GM13976 (cell line): ENCODE results near the gene NEDD1.

Source experiments
- DNase-seq: peaks from one replicate; pipeline ENCODE4 v3.0.0; 2012; ENCODE audit warnings: low spot score
- in situ Hi-C: fragments of 300-500 bp; cut with MboI; formaldehyde crosslinking; loops from one replicate; pipeline ENCODE4 v1.12.0; 2022; ENCODE audit warnings: low sequenced_read_pairs, mixed read lengths, inconsistent platforms; ENCODE audit not compliant: unreplicated experiment
- TF ChIP-seq, protein P1 (sequence below): IDR thresholded peaks from 2 replicates; pipeline ENCODE4 v1.5.1; 2012; ENCODE audit warnings: borderline replicate concordance, mild to moderate bottlenecking; ENCODE audit not compliant: insufficient read depth; ENCODE audit errors: extremely low read depth, missing control alignments, control extremely low read depth

NEDD1 gene

DNA sequence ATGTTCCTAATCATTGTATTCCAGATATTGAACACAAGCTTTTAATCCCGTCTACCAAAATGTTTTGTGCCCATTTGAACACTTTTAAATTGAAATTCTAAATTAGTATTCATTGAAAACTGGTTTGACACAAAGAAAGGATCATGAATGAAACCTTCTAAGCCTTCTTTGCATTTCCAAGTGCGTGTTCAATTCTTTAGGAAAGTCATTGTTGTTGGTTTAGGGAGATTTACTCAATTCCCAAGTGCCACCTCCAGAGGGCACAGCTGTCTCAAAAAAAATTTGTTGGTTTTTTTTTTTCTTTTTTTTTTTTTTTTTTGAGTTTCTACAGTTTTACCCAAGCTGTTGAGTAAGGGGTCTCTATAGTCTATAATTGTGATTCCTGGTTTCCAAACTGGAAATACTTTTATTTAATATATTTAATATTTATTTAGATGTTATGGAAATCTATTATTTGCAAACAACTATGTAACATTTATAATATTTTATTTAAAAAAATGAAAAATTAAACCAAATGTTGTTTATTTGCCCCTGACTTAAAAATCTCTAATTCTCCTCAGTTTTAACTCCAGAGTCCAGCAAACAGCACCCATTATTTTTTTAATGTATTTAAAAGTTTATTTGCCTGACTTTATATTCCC is 79.9 kb downstream of the NEDD1 start:
- DNase-seq: peak; percentile 40
- TF ChIP-seq, protein P1, sequence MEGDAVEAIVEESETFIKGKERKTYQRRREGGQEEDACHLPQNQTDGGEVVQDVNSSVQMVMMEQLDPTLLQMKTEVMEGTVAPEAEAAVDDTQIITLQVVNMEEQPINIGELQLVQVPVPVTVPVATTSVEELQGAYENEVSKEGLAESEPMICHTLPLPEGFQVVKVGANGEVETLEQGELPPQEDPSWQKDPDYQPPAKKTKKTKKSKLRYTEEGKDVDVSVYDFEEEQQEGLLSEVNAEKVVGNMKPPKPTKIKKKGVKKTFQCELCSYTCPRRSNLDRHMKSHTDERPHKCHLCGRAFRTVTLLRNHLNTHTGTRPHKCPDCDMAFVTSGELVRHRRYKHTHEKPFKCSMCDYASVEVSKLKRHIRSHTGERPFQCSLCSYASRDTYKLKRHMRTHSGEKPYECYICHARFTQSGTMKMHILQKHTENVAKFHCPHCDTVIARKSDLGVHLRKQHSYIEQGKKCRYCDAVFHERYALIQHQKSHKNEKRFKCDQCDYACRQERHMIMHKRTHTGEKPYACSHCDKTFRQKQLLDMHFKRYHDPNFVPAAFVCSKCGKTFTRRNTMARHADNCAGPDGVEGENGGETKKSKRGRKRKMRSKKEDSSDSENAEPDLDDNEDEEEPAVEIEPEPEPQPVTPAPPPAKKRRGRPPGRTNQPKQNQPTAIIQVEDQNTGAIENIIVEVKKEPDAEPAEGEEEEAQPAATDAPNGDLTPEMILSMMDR: peak; percentile 38
- in situ Hi-C loops: loop anchor here (10.0 to 25.0 kb wide), 3 partner anchors 325 to 1400 kb away; no protein-coding TSS in a partner anchor

DNA sequence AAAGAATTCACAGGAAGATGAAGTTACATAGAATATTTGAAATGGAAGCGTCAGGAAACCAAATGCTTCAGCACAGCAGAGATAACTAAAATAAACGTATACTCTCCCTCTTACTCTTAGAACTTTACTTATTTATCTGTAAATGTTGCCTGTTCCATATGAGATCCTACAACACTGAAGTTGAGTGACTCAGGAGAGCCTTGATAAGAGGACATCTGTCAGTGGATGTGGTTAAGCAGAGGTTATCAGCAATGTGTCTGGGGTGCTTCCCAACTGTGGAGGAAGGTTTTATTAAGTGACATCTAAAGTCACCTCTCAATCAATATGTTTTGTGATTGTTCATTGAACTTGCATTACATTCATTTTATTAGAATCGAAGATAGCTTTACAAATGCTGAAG is 81.9 kb downstream of the NEDD1 start:
- no peak for DNase-seq
- in situ Hi-C loops: loop anchor here (10.0 to 25.0 kb wide), 3 partner anchors 323 to 1398 kb away; no protein-coding TSS in a partner anchor

DNA sequence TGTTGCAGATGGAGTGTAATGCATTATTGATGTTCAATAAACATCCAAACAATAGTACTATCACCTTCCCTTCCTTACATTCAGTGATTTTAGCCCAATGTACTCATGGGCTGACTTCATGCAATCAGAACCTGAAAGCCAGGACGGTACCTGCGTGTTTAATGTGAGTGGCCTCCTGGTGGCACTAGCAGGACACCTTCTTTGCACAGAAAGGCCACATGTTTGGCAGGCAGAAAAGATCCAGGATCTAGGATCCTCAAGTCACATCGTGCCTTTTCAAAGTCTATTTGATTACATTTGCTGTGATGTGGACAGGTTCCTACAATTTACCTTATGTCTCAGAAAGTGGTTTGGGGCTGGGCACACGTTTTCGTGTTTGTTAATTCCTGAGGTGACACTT is 82.9 kb downstream of the NEDD1 start:
- TF ChIP-seq, protein P1: no peak
- DNase-seq: no peak
- in situ Hi-C loops: loop anchor here (10.0 to 25.0 kb wide), 3 partner anchors 322 to 1397 kb away; no protein-coding TSS in a partner anchor

More for the DNA sequence above, 81.9 kb downstream of the NEDD1 start:
- TF ChIP-seq, protein P1: no peak

DNA sequence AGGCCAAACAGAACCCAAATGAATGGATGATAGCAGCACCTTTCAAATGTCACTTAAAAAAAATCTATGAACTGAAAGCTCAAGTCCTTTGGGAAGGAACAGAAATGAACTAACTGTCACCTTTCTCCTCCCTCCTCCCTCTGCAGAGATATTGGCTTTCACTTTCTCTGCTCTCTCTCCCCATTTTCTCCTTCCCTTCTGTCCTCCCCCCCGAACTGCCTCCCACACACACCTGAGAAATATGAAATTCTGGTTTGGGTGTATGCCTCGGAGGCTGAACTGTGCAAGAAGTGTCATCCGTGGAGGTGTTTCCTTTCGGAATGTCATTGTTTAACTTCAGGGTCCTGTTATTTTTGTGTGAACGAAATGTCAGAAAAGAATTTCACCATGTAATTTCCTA is 87.8 kb downstream of the NEDD1 start:
- DNase-seq: no peak
- TF ChIP-seq, protein P1: no peak
- in situ Hi-C loops: loop anchor here (25.0 kb wide), 2 partner anchors 317 to 1392 kb away; no protein-coding TSS in a partner anchor

DNA sequence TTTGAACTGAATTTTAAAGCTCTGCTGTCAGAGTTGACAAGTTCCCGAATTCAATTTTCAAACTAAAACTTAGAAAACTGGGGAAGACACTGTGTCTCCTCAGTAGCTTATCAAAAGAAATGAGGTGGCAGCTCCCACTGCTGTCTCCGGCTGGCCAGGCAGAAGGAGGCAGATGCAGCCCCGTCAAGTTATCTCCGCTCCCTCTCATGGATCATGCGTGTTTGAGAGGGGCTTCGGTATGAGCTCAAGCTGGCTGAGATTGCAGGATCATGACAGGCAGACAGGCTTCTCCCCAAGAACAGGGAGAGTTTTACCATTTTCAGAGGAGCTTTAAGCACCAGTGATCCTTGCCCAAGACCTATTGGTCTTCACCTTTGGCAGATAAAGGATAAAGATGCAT is 88.8 kb downstream of the NEDD1 start:
- in situ Hi-C loops: loop anchor here (25.0 kb wide), 2 partner anchors 316 to 1391 kb away; no protein-coding TSS in a partner anchor
- TF ChIP-seq, protein P1: no peak
- no peak for DNase-seq

DNA sequence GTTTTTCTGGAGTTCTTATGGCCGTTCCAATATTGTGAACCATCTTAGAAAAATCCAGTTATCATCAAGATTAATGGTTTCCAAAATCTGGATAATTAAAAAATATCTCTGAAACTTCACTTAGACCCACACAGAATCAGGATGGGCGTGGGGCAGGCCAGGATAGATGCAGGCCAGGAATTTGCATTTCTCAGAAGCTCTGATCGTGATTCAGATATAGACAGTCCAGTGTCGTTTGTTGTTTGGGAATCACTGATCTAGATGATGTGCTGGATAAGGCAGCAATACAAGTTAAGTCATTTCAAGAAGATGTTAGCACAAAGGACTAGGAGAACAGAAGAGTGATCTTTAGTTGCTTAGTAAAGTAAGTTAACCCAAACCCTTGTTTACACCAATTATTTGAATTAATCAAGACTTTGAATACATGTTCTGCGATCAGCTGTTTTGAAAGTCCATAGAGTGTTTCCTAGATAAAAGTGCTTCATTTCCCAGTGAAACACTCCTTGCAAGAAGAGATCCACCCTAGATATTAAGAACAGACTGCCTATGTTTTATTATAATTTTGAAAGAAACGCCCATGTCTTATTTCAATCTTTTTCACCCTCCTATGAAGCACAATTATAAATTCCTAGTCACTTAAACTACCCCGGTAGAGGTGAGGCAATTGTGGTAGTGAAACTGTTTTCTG is 90.9 kb downstream of the NEDD1 start:
- TF ChIP-seq, protein P1: no peak
- in situ Hi-C loops: loop anchor here (25.0 kb wide), 2 partner anchors 314 to 1389 kb away; no protein-coding TSS in a partner anchor
- DNase-seq: no peak
